GM19239 (cell line): Measurements from ENCODE around the gene GDF7.

Experiments used
- DNase-seq: peaks from one replicate; pipeline ENCODE4 v3.0.0; 2011; ENCODE audit warnings: low spot score; ENCODE audit not compliant: insufficient read length
- FAIRE-seq: peaks from 2 replicates; lab custom pipeline; 2011; peaks lifted over from hg19 to GRCh38; lab: Jason Lieb, UNC

The GDF7 gene

DNA sequence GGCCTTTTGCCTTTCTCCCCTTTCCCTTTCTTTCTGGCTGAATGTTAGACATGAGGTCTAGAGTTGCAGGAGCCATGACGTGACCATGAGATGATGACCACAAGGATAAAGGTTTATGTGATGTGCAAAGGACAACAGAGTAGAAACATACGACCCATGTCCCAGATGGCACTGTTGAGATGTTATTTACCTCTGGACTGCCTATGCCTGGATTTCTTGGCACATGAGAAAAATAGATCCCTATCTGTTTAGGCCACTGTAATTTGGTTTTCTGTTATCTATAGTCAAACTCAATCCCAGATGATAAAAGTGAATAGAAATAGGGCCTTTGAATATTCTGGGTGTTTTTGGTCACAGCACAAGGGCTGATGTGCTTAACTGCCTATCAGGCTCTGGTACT is 58.8 kb downstream of the GDF7 start:
- no peak for FAIRE-seq
- DNase-seq: no peak

DNA sequence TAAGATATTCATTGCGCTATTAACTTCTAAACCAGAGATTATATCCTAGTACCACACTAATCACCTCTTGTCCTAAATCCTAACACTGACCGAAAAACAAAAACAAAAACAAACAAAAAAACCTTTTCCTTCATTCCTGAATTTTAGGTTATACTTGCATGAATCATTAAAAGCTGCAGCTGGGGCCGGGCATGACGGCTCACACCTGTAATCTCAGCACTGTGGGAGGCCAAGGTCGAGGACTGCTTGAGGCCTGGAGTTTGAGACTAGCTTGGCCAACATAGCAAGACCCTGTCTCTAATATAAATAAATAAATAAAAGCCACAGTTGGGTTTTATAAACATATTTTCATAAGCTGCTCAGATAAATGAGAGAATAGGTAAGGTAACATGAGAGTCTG is 60.0 kb downstream of the GDF7 start:
- no peak for DNase-seq
- FAIRE-seq: no peak

DNA sequence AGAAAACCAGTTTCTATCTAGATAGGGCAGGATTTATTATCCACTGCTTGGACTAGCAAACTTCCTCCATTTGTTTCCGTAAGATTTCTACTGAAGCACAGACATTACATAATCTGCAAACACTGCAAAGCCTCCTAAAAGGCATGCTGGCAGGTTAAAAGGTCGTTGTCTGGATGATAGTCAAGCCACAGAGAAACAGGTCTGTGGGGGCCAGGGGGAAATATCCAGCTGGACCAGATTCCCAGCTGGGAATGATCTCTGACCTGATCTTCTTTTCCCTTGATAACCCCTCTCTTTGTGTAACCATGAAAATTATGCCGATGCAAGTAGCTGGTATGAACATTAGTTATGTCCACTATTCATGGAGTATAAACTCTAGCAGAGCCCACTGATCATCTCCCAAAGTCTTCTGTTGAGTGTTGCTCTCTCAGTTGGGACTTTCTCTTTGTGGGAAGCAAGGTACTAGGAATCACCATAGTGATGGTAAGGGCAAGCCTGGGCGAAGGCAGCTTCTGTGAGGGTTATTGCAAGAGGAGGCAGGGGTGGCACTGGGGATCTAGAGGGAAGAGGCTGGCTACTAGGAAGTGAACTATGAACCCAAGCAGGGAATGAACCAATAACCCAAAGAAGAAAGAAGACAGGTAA is 61.3 kb downstream of the GDF7 start:
- DNase-seq: no peak
- no peak for FAIRE-seq
